Measurements from ENCODE around the gene TMEM62. TPM values are rescaled to one million over a fixed set of nuclear protein-coding genes. Genes with fewer than 3 reads are reported as not detected.
"Not testable (repeated sequence)": the region's sequence is repeated elsewhere in the genome, so short reads cannot be mapped to it uniquely, and the experiment has no call there.

Gene TMEM62
- polyA plus RNA-seq, 3 donors, result 10.5 to 11.3 (median 10.8) TPM

DNA sequence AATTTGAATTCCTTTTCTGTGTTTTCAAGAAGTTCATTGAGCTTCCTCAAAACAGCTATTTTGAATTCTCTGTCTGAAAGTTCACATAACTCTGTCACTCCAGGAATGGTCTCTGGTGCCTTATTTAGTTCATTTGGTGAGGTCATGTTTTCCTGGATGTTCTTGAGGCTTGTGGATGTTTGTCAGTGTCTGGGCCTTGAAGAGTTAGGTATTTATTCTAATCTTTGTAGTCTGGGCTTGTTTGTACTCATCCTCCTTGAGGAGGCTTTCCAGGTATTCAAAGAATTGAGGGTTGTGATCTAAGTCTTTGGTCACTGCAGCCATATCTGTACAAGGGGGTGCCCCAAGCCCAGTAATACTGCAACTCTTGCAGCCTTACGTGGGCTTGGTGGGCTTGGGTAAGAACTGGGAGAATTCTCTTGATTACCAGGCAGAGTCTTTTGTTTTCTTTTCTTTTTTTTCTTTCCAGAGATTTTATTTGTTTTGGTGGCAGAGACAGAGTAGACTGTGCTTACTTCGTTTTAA lies 32.5 kb downstream of the TMEM62 start:
- Mint-ChIP-seq H3K27me3 (ENCODE audit: low read depth in 3 of 3) (no peaks in the 10 kb centered on the region), H3K4me1 (no peaks in the 10 kb centered on the region), H3K4me3 (no peak overlapping the region), H3K9me3 (peaks cover 0 to 3% (median 2%) of the 10 kb centered on the region in 7 donors), H3K27ac (peak overlapping the region in 2 of 7 donors; percentile 32 to 46), H3K36me3 (peaks cover 59 to 81% of the 10 kb centered on the region in 2 donors)
- no peak overlapping the region for H3K9ac ChIP-seq (ENCODE audit: insufficient read depth, low read length, poor library complexity, severe bottlenecking)
- H3K27me3 ChIP-seq (ENCODE audit: control insufficient read depth in 2 of 2, insufficient read depth in 2 of 2, low read length in 2 of 2), result no peaks in the 10 kb centered on the region
- H3K79me2 ChIP-seq (ENCODE audit: insufficient read depth, low read length), result no peaks in the 10 kb centered on the region
- WGBS (ENCODE audit: insufficient coverage), result no CpG with 5 or more reads among the region's 2 CpGs
- no peaks in the 10 kb centered on the region for H3K9me3 ChIP-seq (replicated peaks in 1 of 2; ENCODE audit: control insufficient read depth in 1 of 2, insufficient read depth in 1 of 2, low read length in 2 of 2)
- no peaks in the 10 kb centered on the region for H3K4me1 ChIP-seq (ENCODE audit: control insufficient read depth in 1 of 2, insufficient read depth in 2 of 2, low read length in 2 of 2)
- no peak overlapping the region for H3K4me2 ChIP-seq (replicated peaks; ENCODE audit: extremely low read depth, low read length, poor library complexity, severe bottlenecking)
- H2AFZ ChIP-seq (ENCODE audit: insufficient read depth, low read depth, low read length, poor library complexity, severe bottlenecking), result no peak overlapping the region
- H3K36me3 ChIP-seq (replicated peaks in 1 of 2; ENCODE audit: control insufficient read depth in 1 of 2, insufficient read depth in 2 of 2, low read length in 2 of 2), result peaks cover 51 to 73% of the 10 kb centered on the region in 2 donors
- no peaks in the 10 kb centered on the region for H4K20me1 ChIP-seq (ENCODE audit: insufficient read depth, low read length)
- TF ChIP-seq, protein P1, sequence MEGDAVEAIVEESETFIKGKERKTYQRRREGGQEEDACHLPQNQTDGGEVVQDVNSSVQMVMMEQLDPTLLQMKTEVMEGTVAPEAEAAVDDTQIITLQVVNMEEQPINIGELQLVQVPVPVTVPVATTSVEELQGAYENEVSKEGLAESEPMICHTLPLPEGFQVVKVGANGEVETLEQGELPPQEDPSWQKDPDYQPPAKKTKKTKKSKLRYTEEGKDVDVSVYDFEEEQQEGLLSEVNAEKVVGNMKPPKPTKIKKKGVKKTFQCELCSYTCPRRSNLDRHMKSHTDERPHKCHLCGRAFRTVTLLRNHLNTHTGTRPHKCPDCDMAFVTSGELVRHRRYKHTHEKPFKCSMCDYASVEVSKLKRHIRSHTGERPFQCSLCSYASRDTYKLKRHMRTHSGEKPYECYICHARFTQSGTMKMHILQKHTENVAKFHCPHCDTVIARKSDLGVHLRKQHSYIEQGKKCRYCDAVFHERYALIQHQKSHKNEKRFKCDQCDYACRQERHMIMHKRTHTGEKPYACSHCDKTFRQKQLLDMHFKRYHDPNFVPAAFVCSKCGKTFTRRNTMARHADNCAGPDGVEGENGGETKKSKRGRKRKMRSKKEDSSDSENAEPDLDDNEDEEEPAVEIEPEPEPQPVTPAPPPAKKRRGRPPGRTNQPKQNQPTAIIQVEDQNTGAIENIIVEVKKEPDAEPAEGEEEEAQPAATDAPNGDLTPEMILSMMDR (IDR thresholded peaks at IDR 0.05), result no peak
- H3K27ac ChIP-seq (ENCODE audit: low read depth in 1 of 2, low read length in 2 of 2), result no peak overlapping the region
- DNase-seq, result no peak
- H3K4me3 ChIP-seq (replicated peaks in 1 of 3; ENCODE audit: low read depth in 2 of 3, low read length in 3 of 3), result no peak overlapping the region
- intact Hi-C loops (cut with micrococcal nuclease), result no loop called here

DNA sequence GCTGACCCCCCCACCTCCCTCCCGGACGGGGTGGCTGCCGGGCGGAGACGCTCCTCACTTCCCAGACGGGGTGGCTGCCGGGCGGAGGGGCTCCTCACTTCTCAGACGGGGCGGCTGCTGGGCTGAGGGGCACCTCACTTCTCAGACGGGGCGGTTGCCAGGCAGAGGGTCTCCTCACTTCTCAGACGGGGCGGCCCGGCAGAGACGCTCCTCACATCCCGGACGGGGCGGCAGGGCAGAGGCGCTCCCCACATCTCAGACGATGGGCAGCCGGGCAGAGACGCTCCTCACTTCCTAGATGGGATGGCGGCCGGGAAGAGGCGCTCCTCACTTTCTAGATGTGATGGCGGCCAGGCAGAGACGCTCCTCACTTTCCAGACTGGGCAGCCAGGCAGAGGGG lies 33.9 kb downstream of the TMEM62 start:
- H3K27ac Mint-ChIP-seq; H3K4me3 ChIP-seq (replicated peaks in 1 of 3; ENCODE audit: low read depth in 2 of 3, low read length in 3 of 3); H3K9me3 ChIP-seq (replicated peaks in 1 of 2; ENCODE audit: control insufficient read depth in 1 of 2, insufficient read depth in 1 of 2, low read length in 2 of 2); DNase-seq; H3K4me1 ChIP-seq (ENCODE audit: control insufficient read depth in 1 of 2, insufficient read depth in 2 of 2, low read length in 2 of 2); H3K4me1 Mint-ChIP-seq; H3K27me3 Mint-ChIP-seq (ENCODE audit: low read depth in 3 of 3); intact Hi-C loops (cut with micrococcal nuclease); H3K27ac ChIP-seq (ENCODE audit: low read depth in 1 of 2, low read length in 2 of 2); H3K27me3 ChIP-seq (ENCODE audit: control insufficient read depth in 2 of 2, insufficient read depth in 2 of 2, low read length in 2 of 2); H3K79me2 ChIP-seq (ENCODE audit: insufficient read depth, low read length); H3K4me2 ChIP-seq (replicated peaks; ENCODE audit: extremely low read depth, low read length, poor library complexity, severe bottlenecking); H3K9ac ChIP-seq (ENCODE audit: insufficient read depth, low read length, poor library complexity, severe bottlenecking); H2AFZ ChIP-seq (ENCODE audit: insufficient read depth, low read depth, low read length, poor library complexity, severe bottlenecking); H3K4me3 Mint-ChIP-seq; H3K9me3 Mint-ChIP-seq; H4K20me1 ChIP-seq (ENCODE audit: insufficient read depth, low read length): not testable (repeated sequence)
- peaks cover 56 to 79% of the 10 kb centered on the region in 2 donors for H3K36me3 Mint-ChIP-seq
- WGBS (ENCODE audit: insufficient coverage), result 100% methylated on average over 2 of the region's 28 CpGs
- peaks cover 40 to 73% of the 10 kb centered on the region in 2 donors for H3K36me3 ChIP-seq (replicated peaks in 1 of 2; ENCODE audit: control insufficient read depth in 1 of 2, insufficient read depth in 2 of 2, low read length in 2 of 2)
